Esophagus squamous epithelium (tissue), 4 donors: ENCODE results near the gene SDHC.
"Not testable (repeated sequence)": the region's sequence is repeated elsewhere in the genome, so short reads cannot be mapped to it uniquely, and the experiment has no call there.

Experiments used
- POLR2A ChIP-seq, 4 donors: fragments of 450-650 bp; IDR thresholded peaks; one replicate each; pipeline ENCODE4 v1.6.1; 2017; ENCODE audit warnings: antibody characterized with exemption in 4 of 4, mild to moderate bottlenecking in 4 of 4, moderate library complexity in 3 of 4
- TF ChIP-seq, protein P1 (sequence below), 6 experiments: fragments of 450-650 bp in 4 of 6; fragments of 200-600 bp in 2 of 6; sonication (generic) in 2 of 6; IDR thresholded peaks; one replicate each; pipeline ENCODE4 v1.5.1; 2016 to 2019; ENCODE audit warnings: antibody characterized with exemption in 6 of 6, mild to moderate bottlenecking in 4 of 6, moderate library complexity in 4 of 6

DNA sequence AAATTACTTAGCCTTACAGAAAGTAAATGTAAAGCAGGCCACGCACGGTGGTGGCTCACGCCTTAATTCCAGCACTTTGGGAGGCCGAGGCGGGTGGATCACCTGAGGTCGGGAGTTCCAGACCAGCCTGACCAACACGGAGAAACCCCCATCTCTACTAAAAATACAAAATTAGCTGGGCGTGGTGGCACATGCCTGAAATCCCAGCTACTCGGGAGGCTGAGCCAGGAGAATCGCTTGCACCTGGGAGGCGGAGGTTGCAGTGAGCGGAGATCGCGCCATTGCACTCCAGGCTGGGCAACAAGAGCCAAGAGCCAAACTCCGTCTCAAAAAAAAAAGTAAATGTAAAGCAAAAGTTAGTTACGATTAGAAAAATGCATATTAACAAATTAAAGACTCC is 75.0 kb downstream of the SDHC start:
- TF ChIP-seq, protein P1, sequence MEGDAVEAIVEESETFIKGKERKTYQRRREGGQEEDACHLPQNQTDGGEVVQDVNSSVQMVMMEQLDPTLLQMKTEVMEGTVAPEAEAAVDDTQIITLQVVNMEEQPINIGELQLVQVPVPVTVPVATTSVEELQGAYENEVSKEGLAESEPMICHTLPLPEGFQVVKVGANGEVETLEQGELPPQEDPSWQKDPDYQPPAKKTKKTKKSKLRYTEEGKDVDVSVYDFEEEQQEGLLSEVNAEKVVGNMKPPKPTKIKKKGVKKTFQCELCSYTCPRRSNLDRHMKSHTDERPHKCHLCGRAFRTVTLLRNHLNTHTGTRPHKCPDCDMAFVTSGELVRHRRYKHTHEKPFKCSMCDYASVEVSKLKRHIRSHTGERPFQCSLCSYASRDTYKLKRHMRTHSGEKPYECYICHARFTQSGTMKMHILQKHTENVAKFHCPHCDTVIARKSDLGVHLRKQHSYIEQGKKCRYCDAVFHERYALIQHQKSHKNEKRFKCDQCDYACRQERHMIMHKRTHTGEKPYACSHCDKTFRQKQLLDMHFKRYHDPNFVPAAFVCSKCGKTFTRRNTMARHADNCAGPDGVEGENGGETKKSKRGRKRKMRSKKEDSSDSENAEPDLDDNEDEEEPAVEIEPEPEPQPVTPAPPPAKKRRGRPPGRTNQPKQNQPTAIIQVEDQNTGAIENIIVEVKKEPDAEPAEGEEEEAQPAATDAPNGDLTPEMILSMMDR (IDR thresholded peaks at IDR 0.05), result not testable (repeated sequence)
- not testable (repeated sequence) for TF ChIP-seq POLR2A (IDR thresholded peaks at IDR 0.05)
